HEK293T (cell line): ENCODE measurements around the gene PDPN.

Source experiments
- CTCF ChIA-PET: fragments of 350-600 bp; formaldehyde crosslinking; extraction: SDS; loops from one replicate; lab custom pipeline; 2021; ENCODE audit warnings: antibody characterized with exemption, inconsistent platforms; lab: Yijun Ruan, JAX
- POLR2A ChIA-PET: fragments of 350-600 bp; formaldehyde crosslinking; extraction: SDS; loops from one replicate; lab custom pipeline; 2020; ENCODE audit warnings: antibody characterized with exemption, inconsistent platforms; lab: Yijun Ruan, JAX
- DNase-seq: peaks from one replicate; pipeline ENCODE4 v3.0.0; 2012; ENCODE audit warnings: mixed read lengths; ENCODE audit errors: extremely low spot score
- ARNT ChIP-seq: fragments of 450-650 bp; IDR thresholded peaks from 2 replicates; pipeline ENCODE4 v1.6.1; 2017; ENCODE audit warnings: mild to moderate bottlenecking
- BHLHE40 ChIP-seq: fragments of 450-650 bp; IDR thresholded peaks from 2 replicates; pipeline ENCODE4 v1.6.1; 2016; ENCODE audit warnings: mild to moderate bottlenecking, moderate library complexity, borderline replicate concordance
- CTBP1 ChIP-seq: fragments of 450-650 bp; IDR thresholded peaks from 2 replicates; pipeline ENCODE4 v1.6.1; 2016; ENCODE audit warnings: borderline replicate concordance
- ELF4 ChIP-seq: fragments of 450-650 bp; IDR thresholded peaks from 2 replicates; pipeline ENCODE4 v1.6.1; 2017; ENCODE audit warnings: antibody characterized with exemption
- FOXA1 ChIP-seq: fragments of 450-650 bp; IDR thresholded peaks from 2 replicates; pipeline ENCODE4 v1.6.1; 2016; ENCODE audit warnings: mild to moderate bottlenecking
- FOXK2 ChIP-seq: fragments of 450-650 bp; IDR thresholded peaks from 2 replicates; pipeline ENCODE4 v1.6.1; 2016; ENCODE audit warnings: mild to moderate bottlenecking
- FOXM1 ChIP-seq: fragments of 450-650 bp; IDR thresholded peaks from 2 replicates; pipeline ENCODE4 v1.6.1; 2017; ENCODE audit warnings: mild to moderate bottlenecking, borderline replicate concordance
- HDGF ChIP-seq: fragments of 450-650 bp; IDR thresholded peaks from 2 replicates; pipeline ENCODE4 v1.6.1; 2017; ENCODE audit warnings: antibody characterized with exemption, borderline replicate concordance
- L3MBTL2 ChIP-seq: fragments of 450-650 bp; conservative IDR thresholded peaks from 2 replicates; pipeline ENCODE4 v1.6.1; 2016; ENCODE audit warnings: mild to moderate bottlenecking
- LEF1 ChIP-seq: fragments of 450-650 bp; IDR thresholded peaks from 2 replicates; pipeline ENCODE4 v1.6.1; 2017; ENCODE audit warnings: mild to moderate bottlenecking, borderline replicate concordance
- NFRKB ChIP-seq: fragments of 450-650 bp; IDR thresholded peaks from 2 replicates; pipeline ENCODE4 v1.6.1; 2016; ENCODE audit warnings: mild to moderate bottlenecking, moderate library complexity
- PKNOX1 ChIP-seq: fragments of 450-650 bp; IDR thresholded peaks from 2 replicates; pipeline ENCODE4 v1.6.1; 2016
- SP1 ChIP-seq: fragments of 450-650 bp; IDR thresholded peaks from 2 replicates; pipeline ENCODE4 v1.6.1; 2017
- SUZ12 ChIP-seq: fragments of 450-650 bp; IDR thresholded peaks from 2 replicates; pipeline ENCODE4 v1.6.1; 2016; ENCODE audit warnings: mild to moderate bottlenecking
- TARDBP ChIP-seq: fragments of 450-650 bp; IDR thresholded peaks from 2 replicates; pipeline ENCODE4 v1.6.1; 2016
- ZNF384 ChIP-seq: fragments of 450-650 bp; IDR thresholded peaks from 2 replicates; pipeline ENCODE4 v1.6.1; 2016

Gene PDPN

DNA sequence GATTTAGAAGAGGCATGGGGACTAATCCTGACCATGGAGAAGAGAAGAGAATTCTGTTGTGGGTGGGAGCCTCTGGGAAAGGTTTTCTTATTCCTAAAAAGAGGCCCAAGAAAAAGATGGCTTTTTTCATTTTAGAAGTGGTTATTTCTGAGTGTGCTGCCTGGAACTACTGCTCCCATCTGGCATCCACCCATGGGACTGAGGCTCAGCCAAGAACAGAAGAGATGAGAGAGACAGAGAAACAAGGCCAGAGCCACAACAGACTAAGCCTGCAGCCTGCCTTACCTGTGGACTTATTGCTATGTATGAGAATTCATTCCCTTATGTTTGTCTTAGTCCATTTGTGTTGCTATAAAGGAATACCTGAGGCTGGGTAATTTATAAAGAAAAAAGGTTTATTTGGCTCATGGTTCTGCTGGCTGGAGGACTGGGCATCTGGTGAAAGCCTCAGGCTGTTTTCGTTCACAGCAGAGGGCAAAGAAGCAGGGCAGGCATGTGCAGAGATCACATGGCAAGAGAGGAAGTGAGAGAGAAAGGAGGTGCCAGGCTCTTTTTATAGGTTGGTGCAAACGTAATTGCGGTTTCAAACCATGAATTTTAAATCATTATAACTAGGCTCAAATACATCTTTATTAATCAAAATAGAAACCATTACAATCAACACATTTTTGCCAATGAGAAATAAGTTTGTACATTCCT is 58.8 kb downstream of the PDPN start:
- CTCF ChIA-PET = interaction anchor here (0.6 kb wide), 1 partner anchor 18 kb away, joined by 3 read pairs; no protein-coding TSS in a partner anchor

GRCh38 chr1:13643017-13643416 is 59.4 kb downstream of the PDPN start:
- no peak for DNase-seq
- TF ChIP-seq TARDBP = no peak
- TF ChIP-seq HDGF = no peak
- no peak for TF ChIP-seq BHLHE40
- TF ChIP-seq ZNF384 = no peak
- no peak for TF ChIP-seq ARNT
- no peak for TF ChIP-seq PKNOX1
- no peak for TF ChIP-seq LEF1
- TF ChIP-seq NFRKB = no peak
- TF ChIP-seq SUZ12 = no peak
- no peak for TF ChIP-seq CTBP1
- TF ChIP-seq L3MBTL2 = no peak
- TF ChIP-seq FOXK2 = no peak
- TF ChIP-seq ELF4 = no peak
- no peak for TF ChIP-seq FOXA1
- CTCF ChIA-PET = interaction anchor here (0.6 kb wide), 1 partner anchor 19 kb away, joined by 3 read pairs; no protein-coding TSS in a partner anchor
- POLR2A ChIA-PET = no interaction called here

More for the DNA sequence above, 58.8 kb downstream of the PDPN start:
- no peak for DNase-seq
- TF ChIP-seq ZNF384 = no peak
- no peak for TF ChIP-seq ARNT
- TF ChIP-seq FOXA1 = no peak
- TF ChIP-seq L3MBTL2 = no peak
- TF ChIP-seq FOXK2 = no peak
- no peak for TF ChIP-seq FOXM1
- no peak for TF ChIP-seq SUZ12
- no peak for TF ChIP-seq BHLHE40
- POLR2A ChIA-PET = no interaction called here

DNA sequence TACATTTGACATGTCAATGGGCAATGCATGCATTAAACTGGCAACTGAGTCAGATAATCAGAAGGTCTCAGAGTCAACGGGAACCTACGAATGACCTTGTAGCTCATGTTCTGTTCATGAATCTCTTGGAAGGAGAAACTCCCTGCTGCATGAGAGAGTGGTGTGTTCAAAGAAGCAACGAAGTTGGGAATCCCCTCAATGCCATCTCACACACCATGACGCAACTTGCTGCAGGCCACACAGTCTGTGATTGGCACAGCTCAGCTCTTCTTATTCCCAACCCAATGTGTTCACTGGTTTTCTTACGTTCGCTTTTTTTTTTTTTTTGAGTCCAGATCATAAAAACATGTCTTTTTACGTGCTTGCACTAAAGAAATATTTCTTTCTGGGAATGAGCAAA is 62.9 kb downstream of the PDPN start:
- CTCF ChIA-PET = interaction anchor here (0.7 kb wide), 1 partner anchor 157 kb away, joined by 3 read pairs; no protein-coding TSS in a partner anchor
- no peak for TF ChIP-seq HDGF
- TF ChIP-seq FOXM1 = no peak
- no peak for TF ChIP-seq SUZ12
- TF ChIP-seq FOXA1 = no peak
- TF ChIP-seq LEF1 = no peak
- POLR2A ChIA-PET = no interaction called here
- no peak for DNase-seq

DNA sequence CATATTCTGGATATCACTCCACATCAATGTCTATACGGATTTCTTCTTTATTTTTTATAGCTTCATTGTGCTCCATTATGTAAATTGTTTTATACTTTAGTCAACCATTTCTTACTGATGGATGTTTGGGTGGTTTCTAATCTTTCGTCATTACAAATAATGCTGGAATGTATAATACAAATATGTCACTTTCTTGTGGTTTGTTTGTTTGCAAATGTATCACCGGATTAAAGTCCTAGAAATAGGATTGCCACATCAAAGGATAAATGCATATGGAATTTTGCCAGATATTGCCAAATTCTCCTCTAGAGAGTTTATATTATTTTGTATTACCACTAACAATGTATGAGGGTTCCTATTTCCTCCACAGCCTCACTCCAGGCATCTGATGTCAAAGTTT is 67.6 kb downstream of the PDPN start:
- ChIA-PET POLR2A (no interaction called here), CTCF (no interaction called here)
- TF ChIP-seq ZNF384 (no peak), HDGF (no peak), ELF4 (no peak), SP1 (no peak), CTBP1 (no peak), FOXM1 (no peak), L3MBTL2 (no peak), SUZ12 (no peak), FOXA1 (no peak), TARDBP (no peak), FOXK2 (no peak), NFRKB (no peak), ARNT (no peak), LEF1 (no peak), BHLHE40 (no peak), PKNOX1 (no peak)
- no peak for DNase-seq

- ChIA-PET POLR2A (no interaction called here), CTCF (no interaction called here)
- peak; percentile 58 for TF ChIP-seq PKNOX1
- TF ChIP-seq ELF4 = no peak
- TF ChIP-seq TARDBP = no peak
- TF ChIP-seq FOXM1 = no peak
- TF ChIP-seq ZNF384 = no peak
- TF ChIP-seq BHLHE40 = no peak
Observed at GRCh38 chr1:13652238-13652637, 68.6 kb downstream of the PDPN start.

DNA sequence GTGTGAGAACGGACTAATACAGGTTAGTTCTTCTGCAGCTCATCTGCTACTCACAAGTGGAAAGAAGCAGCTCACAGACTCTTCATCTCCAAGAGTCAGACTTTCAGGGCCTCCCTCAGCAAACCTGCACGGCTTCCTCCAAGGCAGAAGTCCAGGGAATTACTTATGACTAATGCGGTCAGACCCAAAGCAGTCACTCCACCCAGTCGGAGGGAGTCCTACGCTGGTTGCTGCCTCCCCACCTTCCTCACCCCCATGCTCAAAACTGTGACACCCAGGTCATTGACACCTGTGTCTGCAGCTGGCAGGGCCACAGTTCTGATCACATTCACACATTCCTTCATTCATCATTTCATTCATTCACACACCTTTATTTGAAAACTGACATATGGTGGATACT is 77.9 kb downstream of the PDPN start:
- ChIA-PET POLR2A (no interaction called here), CTCF (no interaction called here)
- DNase-seq = no peak
- TF ChIP-seq FOXM1 (no peak), CTBP1 (no peak), L3MBTL2 (no peak), ZNF384 (no peak)

More at GRCh38 chr1:13652238-13652637, 68.6 kb downstream of the PDPN start:
- DNase-seq = no peak
